Measurements from ENCODE around the gene GLIS1.

GRCh38 chr1:53592521-53592982, 146.4 kb downstream of the GLIS1 start:
- TF ChIP-seq CTCF (IDR thresholded peaks at IDR 0.05 in 2 of 3, conservative IDR thresholded peaks at IDR 0.05 in 1 of 3; ENCODE audit: control insufficient read depth in 2 of 3, extremely low read depth in 1 of 3, insufficient read depth in 1 of 3, low read depth in 3 of 3, low read length in 3 of 3) (no peak), CBFB (IDR thresholded peaks at IDR 0.05; ENCODE audit: low read depth) (no peak), NFIC (IDR thresholded peaks at IDR 0.05; ENCODE audit: low read depth, low read length) (no peak), EZH2 (IDR thresholded peaks at IDR 0.05; ENCODE audit: borderline replicate concordance, control insufficient read depth, low read depth, low read length) (no peak), ATF3 (IDR thresholded peaks at IDR 0.05; ENCODE audit: borderline replicate concordance, extremely low read depth, low read depth, low read length) (no peak), USF2 (IDR thresholded peaks at IDR 0.05; ENCODE audit: borderline replicate concordance, low read depth, low read length) (no peak), ASH2L (IDR thresholded peaks at IDR 0.05; ENCODE audit: borderline replicate concordance, low read depth) (no peak), JUND (IDR thresholded peaks at IDR 0.05; ENCODE audit: low read depth, low read length) (no peak), POLR2A (IDR thresholded peaks at IDR 0.05; ENCODE audit: low read depth, low read length) (no peak), RCOR1 (conservative IDR thresholded peaks at IDR 0.05; ENCODE audit: low read depth, low read length) (no peak), MTA3 (IDR thresholded peaks at IDR 0.05; ENCODE audit: borderline replicate concordance, low read length) (no peak), CEBPB (IDR thresholded peaks at IDR 0.05; ENCODE audit: borderline replicate concordance in 1 of 2, low read depth in 2 of 2, low read length in 2 of 2) (no peak), SPI1 (IDR thresholded peaks at IDR 0.05; ENCODE audit: borderline replicate concordance, insufficient read depth, low read depth, low read length) (no peak), BHLHE40 (IDR thresholded peaks at IDR 0.05; ENCODE audit: borderline replicate concordance in 1 of 2, low read depth in 2 of 2, low read length in 1 of 2) (no peak)

Measured in GM12878 (cell line).